GM12878 (cell line): ENCODE data around the gene CDK11B. TPM values are rescaled to one million over a fixed set of nuclear protein-coding genes. Genes with fewer than 3 reads are reported as not detected.

Source experiments
- BRCA1 ChIP-seq: IDR thresholded peaks from 2 replicates; pipeline ENCODE4 v1.6.1; 2011; ENCODE audit warnings: low read depth, low read length, improper control_type of control experiment
- CEBPZ ChIP-seq: fragments of 150-350 bp; IDR thresholded peaks from 2 replicates; pipeline ENCODE4 v1.6.1; 2016; ENCODE audit warnings: low read depth, low read length
- DPF2 ChIP-seq: fragments of 450-650 bp; IDR thresholded peaks from 2 replicates; pipeline ENCODE4 v1.6.1; 2017; ENCODE audit warnings: mild to moderate bottlenecking
- E4F1 ChIP-seq: fragments of 450-650 bp; IDR thresholded peaks from 2 replicates; pipeline ENCODE4 v1.6.1; 2018; ENCODE audit warnings: borderline replicate concordance, mild to moderate bottlenecking; ENCODE audit not compliant: partially characterized antibody
- ELK1 ChIP-seq: IDR thresholded peaks from 2 replicates; pipeline ENCODE4 v1.6.1; 2012; ENCODE audit warnings: low read depth, low read length, improper control_type of control experiment
- ESRRA ChIP-seq: IDR thresholded peaks from 2 replicates; pipeline ENCODE4 v1.6.1; 2012; ENCODE audit warnings: mild to moderate bottlenecking, low read length, improper control_type of control experiment
- GATAD2B ChIP-seq: fragments of 450-650 bp; conservative IDR thresholded peaks from 2 replicates; pipeline ENCODE4 v1.6.1; 2017; ENCODE audit warnings: low read depth, mild to moderate bottlenecking, moderate library complexity
- HDAC6 ChIP-seq: fragments of 200-600 bp; sonication (generic); IDR thresholded peaks from one replicate; pipeline ENCODE4 v1.8.0; 2017; ENCODE audit warnings: antibody characterized with exemption; ENCODE audit not compliant: unreplicated experiment
- LARP7 ChIP-seq: fragments of 450-650 bp; IDR thresholded peaks from 2 replicates; pipeline ENCODE4 v1.6.1; 2017; ENCODE audit warnings: mild to moderate bottlenecking
- MAX ChIP-seq: IDR thresholded peaks from 2 replicates; pipeline ENCODE4 v1.6.1; 2012; ENCODE audit warnings: low read depth, low read length, improper control_type of control experiment
- NR2C2 ChIP-seq: IDR thresholded peaks from 2 replicates; pipeline ENCODE4 v1.6.1; 2011; ENCODE audit warnings: borderline replicate concordance, low read depth; ENCODE audit not compliant: control insufficient read depth, insufficient read length
- POU2F2 ChIP-seq: IDR thresholded peaks from 3 replicates; pipeline ENCODE4 v1.6.1; 2011; ENCODE audit warnings: low read depth, mild to moderate bottlenecking, low read length, borderline replicate concordance
- RAD51 ChIP-seq: fragments of 450-650 bp; IDR thresholded peaks from 2 replicates; pipeline ENCODE4 v1.6.1; 2016; ENCODE audit warnings: moderate library complexity, mild to moderate bottlenecking, inconsistent platforms
- RBBP5 ChIP-seq: fragments of 200-600 bp; sonication (generic); conservative IDR thresholded peaks from 2 replicates; pipeline ENCODE4 v1.6.1; 2016
- RELA ChIP-seq: fragments of 450-650 bp; IDR thresholded peaks from 2 replicates; pipeline ENCODE4 v1.8.0; 2014; ENCODE audit warnings: borderline replicate concordance; ENCODE audit not compliant: partially characterized antibody
- RELB ChIP-seq: fragments of 450-650 bp; IDR thresholded peaks from 2 replicates; pipeline ENCODE4 v1.6.1; 2017; ENCODE audit warnings: low read depth, mild to moderate bottlenecking, moderate library complexity
- SP1 ChIP-seq: IDR thresholded peaks from one replicate; pipeline ENCODE4 v1.6.1; 2011; ENCODE audit warnings: low read depth, low read length
- SREBF2 ChIP-seq: IDR thresholded peaks from 2 replicates; pipeline ENCODE4 v1.6.1; 2012; ENCODE audit warnings: mild to moderate bottlenecking, low read length
- TAF1 ChIP-seq: IDR thresholded peaks from 2 replicates; pipeline ENCODE4 v1.6.1; 2011; ENCODE audit warnings: mild to moderate bottlenecking, low read depth, low read length, borderline replicate concordance
- WRNIP1 ChIP-seq: IDR thresholded peaks from 2 replicates; pipeline ENCODE4 v1.6.1; 2011; ENCODE audit warnings: low read depth, low read length, improper control_type of control experiment, borderline replicate concordance
- ZBED1 ChIP-seq: IDR thresholded peaks from 2 replicates; pipeline ENCODE4 v1.6.1; 2016; ENCODE audit warnings: borderline replicate concordance
- polyA plus RNA-seq, 11 experiments: library from polyadenylated mRNA; depleted of rRNA in 4 of 11; unstranded in 6 of 11; stranded (reverse) in 5 of 11; fragments of >200 nt; fragmentation: Nextera tagmentation in 4 of 11; fragmentation: Illumina TruSeq in 1 of 11; extraction: Ambion mirVana in 4 of 11; extraction: Trizol in 1 of 11; gene quantifications; 1 replicate in 1 of 11; 2 replicates in 10 of 11; pipeline versions ENCODE4 v1.2.1 to v1.2.3, GENCODE V29; 2011 to 2016; ENCODE audit warnings: inconsistent platforms in 2 of 11, missing spikeins in 2 of 11, low read depth in 1 of 11
- total RNA-seq, 4 experiments: library from RNA; depleted of rRNA in 3 of 4; stranded (reverse); fragments of >200 nt in 3 of 4; fragmentation: Illumina TruSeq in 1 of 4; extraction: Trizol in 1 of 4; gene quantifications; 2 replicates each; pipeline versions ENCODE4 v1.2.1 to v1.2.3, GENCODE V29; 2013 to 2021

CDK11B gene
- total and polyA plus RNA-seq, 10 of the 15 experiments (the other 5 are each of a cell fraction or from before 2014, with no cell fraction given): 3.2 to 30.9 (median 18.0) TPM

- TF ChIP-seq E4F1: no peak
- no peak for TF ChIP-seq HDAC6
- no peak for TF ChIP-seq CEBPZ
- TF ChIP-seq DPF2: peak; percentile 94
- no peak for TF ChIP-seq RAD51
- TF ChIP-seq POU2F2: no peak
- TF ChIP-seq LARP7: peak; percentile 65; the same call in 1 of the 2 replicates
- no peak for TF ChIP-seq RELA
- no peak for TF ChIP-seq BRCA1
- TF ChIP-seq RELB: peak; percentile 94
- no peak for TF ChIP-seq RBBP5
- no peak for TF ChIP-seq NR2C2
- TF ChIP-seq GATAD2B: peak; percentile 99
- peak; percentile 64 for TF ChIP-seq MAX
- TF ChIP-seq ELK1: no peak; the same call in 1 of the 2 replicates
- TF ChIP-seq WRNIP1: no peak
- peak; percentile 55; the same call in 1 of the 2 replicates for TF ChIP-seq ZBED1
- no peak for TF ChIP-seq SREBF2
- peak; percentile 64 for TF ChIP-seq SP1
- TF ChIP-seq TAF1: no peak
- no peak for TF ChIP-seq ESRRA
Measured at GRCh38 chr1:1677718-1678580, 19.1 kb upstream of the CDK11B start (continued).
